Suprapubic skin (tissue), 3 donors: ENCODE measurements around the gene FRZB.

Experiments
- CTCF ChIP-seq, 2 donors: fragments of 200-600 bp in 1 of 2; fragments of 450-650 bp in 1 of 2; sonication (generic) in 1 of 2; IDR thresholded peaks; one replicate each; pipeline ENCODE4 v1.5.1; 2016 to 2019; ENCODE audit warnings: antibody characterized with exemption in 2 of 2, mild to moderate bottlenecking in 1 of 2, moderate library complexity in 1 of 2
- POLR2A ChIP-seq, 2 donors: fragments of 450-650 bp; IDR thresholded peaks; one replicate each; pipeline ENCODE4 v1.6.1; 2017; ENCODE audit warnings: antibody characterized with exemption in 2 of 2, mild to moderate bottlenecking in 2 of 2, moderate library complexity in 2 of 2

DNA sequence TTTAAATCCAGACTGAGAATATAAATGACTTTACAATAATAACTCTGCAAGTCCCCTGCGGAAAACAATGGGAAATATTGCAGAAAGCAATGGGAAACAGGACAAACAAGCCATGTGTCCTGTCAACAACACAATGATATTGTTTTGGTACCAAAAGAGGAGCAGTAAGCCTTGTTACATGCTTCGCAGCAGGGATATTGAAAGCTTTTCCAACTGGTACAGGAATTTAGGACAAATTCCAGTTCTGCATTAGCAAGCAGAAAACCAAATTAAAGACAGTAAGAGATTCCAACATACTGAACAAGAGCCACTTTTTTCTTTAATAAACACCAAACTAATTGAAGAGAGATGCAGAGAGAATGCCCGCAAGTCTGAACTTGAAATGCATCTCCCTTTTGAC lies 30.0 kb downstream of the FRZB start:
- TF ChIP-seq CTCF (IDR thresholded peaks at IDR 0.05): no peak
- no peak for TF ChIP-seq POLR2A (IDR thresholded peaks at IDR 0.05)
